HEK293 (cell line): Measurements from ENCODE around the gene TWIST2.

ENCODE experiments used
- CTCF ChIA-PET: fragments of 350-600 bp; formaldehyde crosslinking; extraction: SDS; loops from one replicate; lab custom pipeline; 2021; ENCODE audit warnings: antibody characterized with exemption; lab: Yijun Ruan, JAX
- POLR2A ChIA-PET: fragments of 300-600 bp; formaldehyde crosslinking; extraction: SDS; loops from one replicate; lab custom pipeline; 2020; ENCODE audit warnings: antibody characterized with exemption, inconsistent platforms; lab: Yijun Ruan, JAX
- H3K27ac ChIP-seq: fragments of 200-500 bp; sonication (Bioruptor generic); 2 replicates; pipeline ENCODE4 v1.5.1; 2014; ENCODE audit warnings: low read depth, low read length, control low read depth, inconsistent platforms; ENCODE audit errors: extremely low read depth
- H3K36me3 ChIP-seq, 2 experiments: fragments of 200-500 bp in 1 of 2; sonication (Bioruptor generic) in 1 of 2; 1 replicate in 1 of 2; 2 replicates in 1 of 2; pipeline ENCODE4 v1.5.1; 2014 to 2017; ENCODE audit warnings: inconsistent platforms in 2 of 2, low read length in 2 of 2; ENCODE audit not compliant: control insufficient read depth in 2 of 2, insufficient read depth in 1 of 2
- H3K4me1 ChIP-seq: fragments of 200-500 bp; sonication (Bioruptor generic); 2 replicates; pipeline ENCODE4 v1.5.1; 2014; ENCODE audit warnings: mild to moderate bottlenecking, low read length, inconsistent platforms; ENCODE audit not compliant: control insufficient read depth, insufficient read depth
- H3K4me3 ChIP-seq: 2 replicates; pipeline ENCODE4 v1.5.1; 2011; ENCODE audit warnings: low read depth, mild to moderate bottlenecking, control low read depth, low read length, moderate library complexity
- H3K9me3 ChIP-seq: fragments of 200-500 bp; sonication (Bioruptor generic); 2 replicates; pipeline ENCODE4 v1.5.1; 2014; ENCODE audit warnings: low read depth, low read length, inconsistent platforms; ENCODE audit not compliant: control insufficient read depth, insufficient read depth
- HOXC10 ChIP-seq: sonication (generic); formaldehyde crosslinking; IDR thresholded peaks from 2 replicates; pipeline ENCODE4 v1.8.1; 2023; ENCODE audit warnings: mild to moderate bottlenecking, missing genetic modification reagents
- KLF16 ChIP-seq: fragments of 450-650 bp; formaldehyde crosslinking; IDR thresholded peaks from 2 replicates; pipeline ENCODE4 v1.5.1; 2017; ENCODE audit warnings: missing biosample characterization, missing genetic modification characterization
- KLF8 ChIP-seq: fragments of 450-650 bp; formaldehyde crosslinking; IDR thresholded peaks from 2 replicates; pipeline ENCODE4 v1.5.1; 2016; ENCODE audit warnings: missing biosample characterization, missing genetic modification characterization
- SP3 ChIP-seq: fragments of 450-650 bp; formaldehyde crosslinking; IDR thresholded peaks from 2 replicates; pipeline ENCODE4 v1.5.1; 2016; ENCODE audit warnings: missing biosample characterization, missing genetic modification characterization
- TSHZ1 ChIP-seq: fragments of 450-650 bp; formaldehyde crosslinking; IDR thresholded peaks from 2 replicates; pipeline ENCODE4 v1.5.1; 2016; ENCODE audit warnings: missing biosample characterization, missing genetic modification characterization, borderline replicate concordance
- ZBTB10 ChIP-seq: fragments of 450-650 bp; formaldehyde crosslinking; IDR thresholded peaks from 2 replicates; pipeline ENCODE4 v1.5.1; 2016; ENCODE audit warnings: missing biosample characterization, missing genetic modification characterization
- ZBTB26 ChIP-seq: fragments of 450-650 bp; formaldehyde crosslinking; optimal IDR thresholded peaks from 2 replicates; pipeline ENCODE3; 2016; ENCODE audit warnings: missing biosample characterization, mild to moderate bottlenecking, missing genetic modification characterization
- ZBTB8A ChIP-seq: fragments of 450-650 bp; formaldehyde crosslinking; IDR thresholded peaks from 2 replicates; pipeline ENCODE4 v1.5.1; 2016; ENCODE audit warnings: missing biosample characterization, missing genetic modification characterization
- ZNF211 ChIP-seq: fragments of 450-650 bp; formaldehyde crosslinking; IDR thresholded peaks from 2 replicates; pipeline ENCODE4 v1.5.1; 2016; ENCODE audit warnings: low read depth, missing biosample characterization, missing genetic modification characterization
- ZNF221 ChIP-seq: fragments of 450-650 bp; formaldehyde crosslinking; IDR thresholded peaks from 2 replicates; pipeline ENCODE4 v1.5.1; 2017; ENCODE audit warnings: missing biosample characterization, missing genetic modification characterization, borderline replicate concordance
- ZNF292 ChIP-seq: fragments of 450-650 bp; formaldehyde crosslinking; IDR thresholded peaks from 2 replicates; pipeline ENCODE4 v1.5.1; 2016; ENCODE audit warnings: low read depth, missing biosample characterization, missing genetic modification characterization, borderline replicate concordance
- ZNF416 ChIP-seq: fragments of 450-650 bp; formaldehyde crosslinking; IDR thresholded peaks from 2 replicates; pipeline ENCODE4 v1.5.1; 2016; ENCODE audit warnings: missing biosample characterization, missing genetic modification characterization
- ZNF433 ChIP-seq: fragments of 450-650 bp; formaldehyde crosslinking; IDR thresholded peaks from 2 replicates; pipeline ENCODE4 v1.5.1; 2016; ENCODE audit warnings: missing biosample characterization, missing genetic modification characterization, low read depth
- ZNF501 ChIP-seq: fragments of 450-650 bp; formaldehyde crosslinking; IDR thresholded peaks from 2 replicates; pipeline ENCODE4 v1.5.1; 2016; ENCODE audit warnings: missing biosample characterization, missing genetic modification characterization
- ZNF558 ChIP-seq: fragments of 450-650 bp; formaldehyde crosslinking; IDR thresholded peaks from 2 replicates; pipeline ENCODE4 v1.5.1; 2016; ENCODE audit warnings: missing biosample characterization, missing genetic modification characterization
- ZNF580 ChIP-seq: fragments of 450-650 bp; formaldehyde crosslinking; IDR thresholded peaks from 2 replicates; pipeline ENCODE4 v1.5.1; 2016; ENCODE audit warnings: missing biosample characterization, missing genetic modification characterization
- ZNF692 ChIP-seq: fragments of 450-650 bp; formaldehyde crosslinking; IDR thresholded peaks from 2 replicates; pipeline ENCODE4 v1.5.1; 2016; ENCODE audit warnings: missing biosample characterization, missing genetic modification characterization
- ZNF792 ChIP-seq: fragments of 450-650 bp; formaldehyde crosslinking; IDR thresholded peaks from 2 replicates; pipeline ENCODE4 v1.5.1; 2016; ENCODE audit warnings: missing biosample characterization, missing genetic modification characterization
- ZXDB ChIP-seq: fragments of 450-650 bp; formaldehyde crosslinking; IDR thresholded peaks from 2 replicates; pipeline ENCODE4 v1.5.1; 2016; ENCODE audit warnings: missing biosample characterization, missing genetic modification characterization

The TWIST2 gene

GRCh38 chr2:238883421-238883901 is 35.6 kb downstream of the TWIST2 start (continued):
- TF ChIP-seq ZBTB10 (tag by site-specific recombination) = no peak

GRCh38 chr2:238884122-238884811 is 36.4 kb downstream of the TWIST2 start:
- ChIA-PET CTCF (interaction anchor here (1.9 kb wide), 1 partner anchor 9 kb away, joined by 7 read pairs; no protein-coding TSS in a partner anchor), POLR2A (no interaction called here)
- Histone ChIP-seq H3K4me3 (no peak overlapping the region), H3K36me3 (no peaks in the 10 kb centered on the region), H3K27ac (no peak overlapping the region), H3K9me3 (no peaks in the 10 kb centered on the region), H3K4me1 (no peaks in the 10 kb centered on the region)
- TF ChIP-seq ZNF792 (tag by site-specific recombination) = no peak

GRCh38 chr2:238884812-238885408 is 37.0 kb downstream of the TWIST2 start:
- H3K27ac ChIP-seq = no peak overlapping the region
- H3K9me3 ChIP-seq = no peaks in the 10 kb centered on the region
- CTCF ChIA-PET = interaction anchor here (1.9 kb wide), 1 partner anchor 10 kb away, joined by 7 read pairs; no protein-coding TSS in a partner anchor
- TF ChIP-seq ZNF501 = no peak
- TF ChIP-seq TSHZ1 = no peak
- no peak for TF ChIP-seq ZNF416
- no peak for TF ChIP-seq ZNF292
- no peak for TF ChIP-seq ZNF211 (tag by site-specific recombination)
- H3K36me3 ChIP-seq = no peaks in the 10 kb centered on the region
- H3K4me3 ChIP-seq = no peak overlapping the region
- no peaks in the 10 kb centered on the region for H3K4me1 ChIP-seq
- POLR2A ChIA-PET = interaction anchor here (0.6 kb wide), 1 partner anchor 85 kb away, joined by 3 read pairs; no protein-coding TSS in a partner anchor

- Histone ChIP-seq H3K27ac (no peak overlapping the region), H3K4me3 (no peak overlapping the region), H3K36me3 (no peaks in the 10 kb centered on the region), H3K9me3 (no peaks in the 10 kb centered on the region), H3K4me1 (no peaks in the 10 kb centered on the region)
- ChIA-PET CTCF (interaction anchor here (0.6 to 0.7 kb wide), 3 partner anchors 7 to 425 kb away, joined by 3 to 4 read pairs (median 3); no protein-coding TSS in a partner anchor), POLR2A (no interaction called here)
- no peak for TF ChIP-seq ZBTB8A (tag by site-specific recombination)
- no peak for TF ChIP-seq KLF8
- no peak for TF ChIP-seq ZNF221 (tag by site-specific recombination)
- TF ChIP-seq ZNF580 (tag by site-specific recombination) = no peak
- TF ChIP-seq SP3 (tag by site-specific recombination) = no peak
- no peak for TF ChIP-seq ZBTB26 (tag by site-specific recombination)
- TF ChIP-seq ZXDB (tag by site-specific recombination) = no peak
- TF ChIP-seq KLF16 (tag by site-specific recombination) = no peak
- TF ChIP-seq ZNF692 (tag by site-specific recombination) = no peak
- no peak for TF ChIP-seq ZNF433 (tag by site-specific recombination)
- TF ChIP-seq ZNF558 (tag by site-specific recombination) = no peak
- TF ChIP-seq HOXC10 (CRISPR knock-in tag) = no peak
Observed at GRCh38 chr2:238886453-238887094, 38.7 kb downstream of the TWIST2 start.
